GM19043 (cell line): ENCODE data around the gene FKBP2.
A peak's percentile ranks its signal among the peaks of the same experiment; 100 is the strongest.

Source experiments
- ATAC-seq: cut with Tn5 transposase; IDR thresholded peaks from one replicate; pipeline ENCODE4 v1.9.1; 2021; ENCODE audit warnings: low read depth; ENCODE audit not compliant: unreplicated experiment

Gene FKBP2

DNA sequence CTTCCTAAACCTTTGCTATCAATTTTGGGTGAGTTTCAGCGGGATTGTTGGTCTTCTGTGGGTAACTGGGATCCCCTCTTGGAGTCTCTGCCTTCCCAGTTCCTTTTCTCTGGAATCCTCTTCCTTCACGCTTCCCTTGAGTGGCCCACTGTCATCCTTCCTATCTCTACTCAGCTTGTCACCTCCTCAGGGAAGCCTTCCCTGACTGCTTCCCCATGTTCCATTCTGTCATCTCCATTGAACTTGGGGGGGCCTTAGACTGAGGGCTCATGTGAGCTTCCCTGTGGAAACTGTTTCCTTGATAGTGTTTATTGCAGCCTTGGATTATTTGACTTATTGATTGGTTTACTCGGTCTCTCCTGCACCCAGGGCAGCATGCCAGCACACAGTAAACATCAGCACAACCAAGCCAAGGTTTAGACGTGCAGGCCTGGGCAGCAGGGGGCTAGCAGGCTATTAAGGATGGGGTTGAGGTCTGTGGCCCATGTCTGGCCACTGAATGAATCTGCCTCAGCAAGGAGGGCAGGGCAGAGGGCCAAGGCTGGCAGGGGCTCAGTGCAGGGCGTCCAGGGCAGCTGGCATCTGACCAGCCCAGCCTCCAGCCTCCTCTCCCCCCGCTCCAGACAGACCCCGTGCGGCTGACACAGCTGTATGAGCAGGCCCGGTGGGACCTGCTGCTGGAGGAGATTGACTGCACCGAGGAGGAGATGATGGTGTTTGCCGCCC lies 22.1 kb upstream of the FKBP2 start:
- no peak for ATAC-seq

DNA sequence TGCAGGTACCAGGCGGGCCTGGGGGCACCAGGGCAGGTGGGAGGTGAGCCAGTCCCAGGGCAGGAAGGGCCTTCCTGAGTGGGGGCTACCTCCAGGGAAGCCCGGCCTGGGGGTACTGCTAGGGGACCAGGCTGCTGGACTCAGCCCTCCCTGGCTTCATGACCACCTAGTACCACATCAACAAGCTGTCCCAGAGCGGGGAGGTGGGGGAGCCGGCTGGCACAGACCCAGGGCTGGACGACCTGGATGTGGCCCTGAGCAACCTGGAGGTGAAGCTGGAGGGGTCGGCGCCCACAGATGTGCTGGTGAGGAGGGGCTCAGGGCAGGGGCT lies 21.6 kb upstream of the FKBP2 start:
- no peak for ATAC-seq

- ATAC-seq = no peak
Measured at GRCh38 chr11:64219755-64220154, 21.1 kb upstream of the FKBP2 start.

- no peak for ATAC-seq
Measured at GRCh38 chr11:64220271-64220670, 20.6 kb upstream of the FKBP2 start.

DNA sequence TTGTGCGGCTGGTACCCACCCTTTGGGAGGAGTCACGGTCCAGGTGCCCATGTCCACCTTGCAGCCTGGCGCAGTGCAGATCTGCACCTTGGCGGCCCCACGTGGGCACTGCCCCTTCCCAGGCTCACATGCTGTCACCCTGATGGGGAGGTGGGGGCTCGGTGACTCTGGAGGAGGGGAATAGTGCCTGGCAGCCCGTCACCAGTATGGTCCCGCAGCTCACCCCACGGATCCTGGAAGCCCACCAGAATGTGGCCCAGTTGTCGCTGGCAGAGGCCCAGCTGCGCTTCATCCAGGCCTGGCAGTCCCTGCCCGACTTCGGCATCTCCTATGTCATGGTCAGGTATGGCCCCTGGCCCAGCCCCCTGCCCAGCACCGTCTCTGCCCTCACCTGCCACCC lies 20.1 kb upstream of the FKBP2 start:
- ATAC-seq = no peak

GRCh38 chr11:64222651-64223000 lies 18.3 kb upstream of the FKBP2 start:
- ATAC-seq = no peak

DNA sequence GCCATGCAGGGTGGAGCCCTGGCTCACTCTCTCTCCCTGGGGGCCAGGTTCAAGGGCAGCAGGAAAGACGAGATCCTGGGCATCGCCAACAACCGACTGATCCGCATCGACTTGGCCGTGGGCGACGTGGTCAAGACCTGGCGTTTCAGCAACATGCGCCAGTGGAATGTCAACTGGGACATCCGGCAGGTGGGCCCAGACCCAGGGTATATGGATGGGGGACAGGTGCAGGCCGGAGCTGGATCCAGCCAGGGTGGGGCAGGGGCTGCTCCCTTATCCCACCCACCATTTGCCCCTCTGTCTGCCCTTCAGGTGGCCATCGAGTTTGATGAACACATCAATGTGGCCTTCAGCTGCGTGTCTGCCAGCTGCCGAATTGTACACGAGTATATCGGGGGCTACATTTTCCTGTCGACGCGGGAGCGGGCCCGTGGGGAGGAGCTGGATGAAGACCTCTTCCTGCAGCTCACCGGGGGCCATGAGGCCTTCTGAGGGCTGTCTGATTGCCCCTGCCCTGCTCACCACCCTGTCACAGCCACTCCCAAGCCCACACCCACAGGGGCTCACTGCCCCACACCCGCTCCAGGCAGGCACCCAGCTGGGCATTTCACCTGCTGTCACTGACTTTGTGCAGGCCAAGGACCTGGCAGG lies 17.8 kb upstream of the FKBP2 start:
- no peak for ATAC-seq

- no peak for ATAC-seq
Measured at GRCh38 chr11:64224151-64224890, 16.6 kb upstream of the FKBP2 start.

DNA sequence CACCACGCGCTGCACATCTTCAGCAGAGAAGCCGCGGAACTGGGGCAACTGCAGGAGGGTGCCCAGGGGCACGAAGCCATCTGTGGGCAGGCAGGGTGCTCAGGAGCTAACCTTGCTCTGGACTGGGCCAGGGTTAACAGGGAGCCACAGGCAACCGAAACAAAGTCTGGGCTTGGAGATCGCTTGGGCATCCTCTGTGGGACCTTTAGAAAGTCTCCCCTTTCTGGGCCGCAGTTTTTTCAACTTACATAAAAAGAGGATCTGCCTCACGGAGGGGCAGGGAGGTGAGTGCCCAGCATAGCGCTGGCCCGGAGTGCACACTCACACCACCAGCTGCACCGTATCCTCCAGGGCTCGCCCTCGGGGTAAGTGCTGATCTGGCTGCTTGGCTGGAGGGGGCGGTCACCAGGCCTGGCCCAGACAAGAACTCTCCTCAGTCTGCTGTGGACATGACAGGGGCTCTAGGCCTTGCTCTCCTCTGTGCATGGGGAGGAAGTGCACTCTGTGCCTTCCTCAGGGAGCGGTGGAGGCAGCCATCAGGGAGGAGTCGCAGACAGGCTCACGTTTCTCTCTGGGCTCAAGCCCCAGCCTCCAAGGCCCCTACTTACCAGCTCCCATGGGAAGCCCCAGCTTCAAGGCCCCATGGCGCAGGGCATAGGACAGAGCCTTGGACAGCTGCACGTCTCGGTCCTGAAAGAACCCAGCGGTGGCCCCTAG lies 15.8 kb upstream of the FKBP2 start:
- ATAC-seq = no peak

- peak; percentile 39 for ATAC-seq
Measured at GRCh38 chr11:64225608-64226506, 15.0 kb upstream of the FKBP2 start, which contains the start of the genes NUDT22 and TRPT1. Gene NUDT22, plus strand, starts transcription at chr11:64226274. Its CDS starts 379 bp downstream, at chr11:64226653. Gene TRPT1, minus strand, starts transcription at chr11:64226186. Its CDS starts 326 bp downstream, at chr11:64225860.

DNA sequence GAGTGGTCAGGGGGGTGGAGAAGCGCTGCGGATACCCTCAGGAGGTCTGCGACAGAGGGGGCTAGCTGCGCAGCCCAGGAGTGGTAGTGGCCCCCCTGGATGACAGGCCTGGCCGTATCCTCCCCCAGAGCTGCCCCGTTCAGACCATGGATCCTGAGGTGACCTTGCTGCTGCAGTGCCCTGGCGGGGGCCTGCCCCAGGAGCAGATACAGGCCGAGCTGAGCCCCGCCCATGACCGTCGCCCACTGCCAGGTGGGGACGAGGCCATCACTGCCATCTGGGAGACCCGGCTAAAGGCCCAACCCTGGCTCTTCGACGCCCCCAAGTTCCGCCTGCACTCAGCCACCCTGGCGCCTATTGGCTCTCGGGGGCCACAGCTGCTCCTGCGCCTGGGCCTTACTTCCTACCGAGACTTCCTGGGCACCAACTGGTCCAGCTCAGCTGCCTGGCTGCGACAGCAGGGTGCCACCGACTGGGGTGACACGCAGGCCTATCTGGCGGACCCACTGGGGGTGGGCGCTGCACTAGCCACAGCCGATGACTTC lies 14.3 kb upstream of the FKBP2 start:
- no peak for ATAC-seq

GRCh38 chr11:64227405-64227956 lies 13.4 kb upstream of the FKBP2 start:
- no peak for ATAC-seq

DNA sequence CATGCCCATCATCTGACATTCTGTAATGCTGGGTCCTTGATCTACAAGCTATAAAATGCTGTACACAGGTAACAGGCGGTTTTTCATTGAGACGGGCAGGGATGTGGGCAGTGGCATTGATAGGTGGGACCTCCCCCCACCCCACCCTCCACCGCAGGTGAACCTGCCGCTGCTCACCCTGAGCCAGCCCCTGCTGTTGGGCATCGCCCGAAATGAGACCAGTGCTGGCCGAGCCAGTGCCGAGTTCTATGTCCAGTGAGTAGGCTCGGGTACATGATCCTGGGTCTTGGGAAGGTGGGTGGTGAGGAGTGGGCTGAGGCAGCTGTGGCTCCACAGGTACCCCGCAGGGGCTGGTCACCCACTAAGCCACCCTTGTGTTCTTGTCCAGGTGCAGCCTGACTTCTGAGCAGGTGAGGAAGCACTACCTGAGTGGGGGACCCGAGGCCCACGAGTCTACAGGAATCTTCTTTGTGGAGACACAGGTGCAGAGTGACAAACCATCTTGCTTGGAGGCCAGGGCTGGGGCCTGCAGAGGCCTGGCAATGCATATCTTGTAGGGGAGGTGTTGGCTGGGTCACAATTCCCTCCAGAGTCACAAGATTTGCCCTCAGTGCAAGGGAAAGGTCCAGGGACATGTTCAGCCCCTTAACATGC lies 11.7 kb upstream of the FKBP2 start:
- no peak for ATAC-seq

- ATAC-seq = no peak
Measured at GRCh38 chr11:64229744-64230170, 11.1 kb upstream of the FKBP2 start.

DNA sequence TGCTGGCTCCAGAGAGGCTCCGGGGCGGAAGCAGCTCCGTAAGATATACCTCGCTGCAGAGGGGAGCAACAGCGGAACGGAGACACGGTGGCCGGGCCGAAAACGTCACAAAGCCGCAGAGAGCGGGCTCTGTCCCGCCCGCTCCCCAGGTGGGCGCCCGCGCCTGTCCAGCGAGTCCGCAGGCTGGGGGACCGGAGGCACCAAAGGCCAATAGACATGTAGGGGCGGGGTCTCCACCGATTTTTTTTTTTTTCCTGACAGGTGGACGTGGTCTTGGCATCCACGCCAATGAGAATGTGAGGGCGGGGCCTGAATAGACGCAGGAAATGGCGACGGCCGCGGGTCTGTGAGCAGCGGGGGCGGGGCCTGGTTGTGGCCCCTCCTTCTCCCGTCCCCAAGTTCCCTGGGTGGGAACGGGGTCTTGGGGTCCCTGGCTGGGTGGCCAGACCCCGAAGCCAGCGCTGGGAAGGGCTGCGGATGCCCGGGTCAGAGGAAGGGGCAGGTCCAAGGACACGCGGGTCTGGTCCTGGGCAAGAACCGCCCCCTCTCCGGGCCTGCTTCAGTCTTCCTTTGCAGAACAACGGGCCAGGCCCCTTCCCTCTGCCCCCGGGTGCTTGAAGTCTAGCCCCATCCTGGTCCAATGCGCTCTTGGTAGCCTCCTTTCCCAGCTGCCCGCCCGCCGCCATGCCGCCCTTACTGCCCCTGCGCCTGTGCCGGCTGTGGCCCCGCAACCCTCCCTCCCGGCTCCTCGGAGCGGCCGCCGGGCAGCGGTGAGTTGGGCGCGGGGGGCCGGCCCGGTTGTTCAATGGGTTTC lies 10.5 kb upstream of the FKBP2 start, which contains the start of gene DNAJC4:
Gene DNAJC4, plus strand, starts transcription at position 378 of the 814 bp plus-strand sequence. Its CDS starts 307 bp downstream, at position 685.
- ATAC-seq = peak; percentile 45

- ATAC-seq = no peak
Measured at GRCh38 chr11:64230985-64231365, 9.9 kb upstream of the FKBP2 start.

DNA sequence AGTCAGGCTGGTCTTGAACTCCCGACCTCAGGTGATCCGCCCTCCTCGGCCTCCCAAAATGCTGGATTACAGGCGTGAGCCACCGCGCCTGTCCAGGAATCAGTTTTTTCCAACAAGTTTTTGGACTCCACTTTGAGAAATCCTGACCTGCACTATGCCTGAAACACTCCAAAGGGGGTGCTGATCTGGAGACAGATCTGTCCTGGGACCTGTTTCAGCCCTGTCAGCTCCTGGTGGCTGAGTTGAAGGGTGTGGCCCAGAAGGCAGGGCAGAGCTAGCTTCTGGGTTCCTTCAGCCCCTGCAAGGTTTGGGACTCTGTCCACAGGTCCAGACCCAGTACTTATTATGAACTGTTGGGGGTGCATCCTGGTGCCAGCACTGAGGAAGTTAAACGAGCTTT lies 9.3 kb upstream of the FKBP2 start:
- ATAC-seq = no peak
